ENCODE results near the gene OR8H2. TPM values are rescaled to one million over a fixed set of nuclear protein-coding genes. Genes with fewer than 3 reads are reported as not detected.

Gene OR8H2
- total and polyA plus RNA-seq, 10 of the 15 experiments (the other 5 are each of a cell fraction or from before 2014, with no cell fraction given), result not detected

GRCh38 chr11:56089697-56090096, 13.8 kb upstream of the OR8H2 start:
- DNase-seq (ENCODE audit: low read depth, low spot score), result no peak
- Histone ChIP-seq H2AFZ (ENCODE audit: control insufficient read depth, low read depth, low read length) (no peak overlapping the region), H3K79me2 (ENCODE audit: control insufficient read depth, insufficient read depth, low read length) (no peaks in the 10 kb centered on the region), H3K36me3 (ENCODE audit: control insufficient read depth in 2 of 2, insufficient read depth in 2 of 2, low read length in 1 of 2) (no peaks in the 10 kb centered on the region), H3K9ac (ENCODE audit: control insufficient read depth, insufficient read depth, low read length) (no peak overlapping the region), H3K27me3 (replicated peaks in 1 of 2; ENCODE audit: control insufficient read depth in 2 of 2, insufficient read depth in 2 of 2, low read length in 1 of 2) (no peaks in the 10 kb centered on the region), H3K4me3 (no peak overlapping the region), H3K9me3 (replicated peaks; ENCODE audit: control insufficient read depth, insufficient read depth, low read length) (no peaks in the 10 kb centered on the region), H3K4me1 (ENCODE audit: control insufficient read depth, insufficient read depth, low read length) (no peaks in the 10 kb centered on the region), H3K27ac (ENCODE audit: control insufficient read depth, insufficient read depth) (no peak overlapping the region), H4K20me1 (ENCODE audit: control insufficient read depth, insufficient read depth) (no peaks in the 10 kb centered on the region), H3K4me2 (ENCODE audit: control insufficient read depth, insufficient read depth) (no peak overlapping the region)
- TF ChIP-seq KAT2A (conservative IDR thresholded peaks at IDR 0.05; ENCODE audit: control insufficient read depth, low read depth, low read length) (no peak), SIX5 (IDR thresholded peaks at IDR 0.05; ENCODE audit: low read depth, low read length, severe bottlenecking) (no peak), TARDBP (IDR thresholded peaks at IDR 0.05; ENCODE audit: borderline replicate concordance) (no peak), RELA (IDR thresholded peaks at IDR 0.05; ENCODE audit: borderline replicate concordance, partially characterized antibody) (no peak), POU2F2 (IDR thresholded peaks at IDR 0.05; ENCODE audit: borderline replicate concordance, low read depth, low read length) (no peak), RUNX3 (IDR thresholded peaks at IDR 0.05; ENCODE audit: low read length) (no peak), BRCA1 (IDR thresholded peaks at IDR 0.05; ENCODE audit: low read depth, low read length) (no peak), STAT3 (IDR thresholded peaks at IDR 0.05; ENCODE audit: low read depth, low read length) (no peak), CTCF (IDR thresholded peaks at IDR 0.05 in 2 of 3, conservative IDR thresholded peaks at IDR 0.05 in 1 of 3; ENCODE audit: control insufficient read depth in 2 of 3, extremely low read depth in 1 of 3, insufficient read depth in 1 of 3, low read depth in 3 of 3, low read length in 3 of 3) (no peak), JUND (IDR thresholded peaks at IDR 0.05; ENCODE audit: low read depth, low read length) (no peak), GABPA (IDR thresholded peaks at IDR 0.05; ENCODE audit: low read depth) (no peak), SMC3 (IDR thresholded peaks at IDR 0.05; ENCODE audit: borderline replicate concordance, low read length) (no peak), WRNIP1 (IDR thresholded peaks at IDR 0.05; ENCODE audit: borderline replicate concordance, low read depth, low read length) (no peak), POLR2AphosphoS5 (IDR thresholded peaks at IDR 0.05; ENCODE audit: low read length) (no peak), KLF5 (IDR thresholded peaks at IDR 0.05; ENCODE audit: partially characterized antibody) (no peak)
- TF ChIP-seq, protein P1, sequence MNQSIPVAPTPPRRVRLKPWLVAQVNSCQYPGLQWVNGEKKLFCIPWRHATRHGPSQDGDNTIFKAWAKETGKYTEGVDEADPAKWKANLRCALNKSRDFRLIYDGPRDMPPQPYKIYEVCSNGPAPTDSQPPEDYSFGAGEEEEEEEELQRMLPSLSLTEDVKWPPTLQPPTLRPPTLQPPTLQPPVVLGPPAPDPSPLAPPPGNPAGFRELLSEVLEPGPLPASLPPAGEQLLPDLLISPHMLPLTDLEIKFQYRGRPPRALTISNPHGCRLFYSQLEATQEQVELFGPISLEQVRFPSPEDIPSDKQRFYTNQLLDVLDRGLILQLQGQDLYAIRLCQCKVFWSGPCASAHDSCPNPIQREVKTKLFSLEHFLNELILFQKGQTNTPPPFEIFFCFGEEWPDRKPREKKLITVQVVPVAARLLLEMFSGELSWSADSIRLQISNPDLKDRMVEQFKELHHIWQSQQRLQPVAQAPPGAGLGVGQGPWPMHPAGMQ (IDR thresholded peaks at IDR 0.05; ENCODE audit: borderline replicate concordance), result no peak
- TF ChIP-seq, protein P2, sequence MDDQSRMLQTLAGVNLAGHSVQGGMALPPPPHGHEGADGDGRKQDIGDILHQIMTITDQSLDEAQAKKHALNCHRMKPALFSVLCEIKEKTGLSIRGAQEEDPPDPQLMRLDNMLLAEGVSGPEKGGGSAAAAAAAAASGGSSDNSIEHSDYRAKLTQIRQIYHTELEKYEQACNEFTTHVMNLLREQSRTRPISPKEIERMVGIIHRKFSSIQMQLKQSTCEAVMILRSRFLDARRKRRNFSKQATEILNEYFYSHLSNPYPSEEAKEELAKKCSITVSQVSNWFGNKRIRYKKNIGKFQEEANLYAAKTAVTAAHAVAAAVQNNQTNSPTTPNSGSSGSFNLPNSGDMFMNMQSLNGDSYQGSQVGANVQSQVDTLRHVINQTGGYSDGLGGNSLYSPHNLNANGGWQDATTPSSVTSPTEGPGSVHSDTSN (IDR thresholded peaks at IDR 0.05; ENCODE audit: insufficient replicate concordance, low read depth, low read length), result no peak
- TF ChIP-seq, protein P3, sequence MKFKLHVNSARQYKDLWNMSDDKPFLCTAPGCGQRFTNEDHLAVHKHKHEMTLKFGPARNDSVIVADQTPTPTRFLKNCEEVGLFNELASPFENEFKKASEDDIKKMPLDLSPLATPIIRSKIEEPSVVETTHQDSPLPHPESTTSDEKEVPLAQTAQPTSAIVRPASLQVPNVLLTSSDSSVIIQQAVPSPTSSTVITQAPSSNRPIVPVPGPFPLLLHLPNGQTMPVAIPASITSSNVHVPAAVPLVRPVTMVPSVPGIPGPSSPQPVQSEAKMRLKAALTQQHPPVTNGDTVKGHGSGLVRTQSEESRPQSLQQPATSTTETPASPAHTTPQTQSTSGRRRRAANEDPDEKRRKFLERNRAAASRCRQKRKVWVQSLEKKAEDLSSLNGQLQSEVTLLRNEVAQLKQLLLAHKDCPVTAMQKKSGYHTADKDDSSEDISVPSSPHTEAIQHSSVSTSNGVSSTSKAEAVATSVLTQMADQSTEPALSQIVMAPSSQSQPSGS (IDR thresholded peaks at IDR 0.05; ENCODE audit: low read length), result no peak
- TF ChIP-seq, protein P4, sequence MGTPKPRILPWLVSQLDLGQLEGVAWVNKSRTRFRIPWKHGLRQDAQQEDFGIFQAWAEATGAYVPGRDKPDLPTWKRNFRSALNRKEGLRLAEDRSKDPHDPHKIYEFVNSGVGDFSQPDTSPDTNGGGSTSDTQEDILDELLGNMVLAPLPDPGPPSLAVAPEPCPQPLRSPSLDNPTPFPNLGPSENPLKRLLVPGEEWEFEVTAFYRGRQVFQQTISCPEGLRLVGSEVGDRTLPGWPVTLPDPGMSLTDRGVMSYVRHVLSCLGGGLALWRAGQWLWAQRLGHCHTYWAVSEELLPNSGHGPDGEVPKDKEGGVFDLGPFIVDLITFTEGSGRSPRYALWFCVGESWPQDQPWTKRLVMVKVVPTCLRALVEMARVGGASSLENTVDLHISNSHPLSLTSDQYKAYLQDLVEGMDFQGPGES (IDR thresholded peaks at IDR 0.05), result no peak
- intact Hi-C loops (cut with micrococcal nuclease; ENCODE audit: unreplicated experiment) (no loop called here), in situ Hi-C loops (cut with MboI) (no loop called here)
- no peak for ATAC-seq
- WGBS (ENCODE audit: insufficient coverage, insufficient replicate concordance, low lambda C conversion rate, missing lambda C conversion rate), result 21% methylated on average over 3 of the region's 3 CpGs
- POLR2A ChIA-PET, result no interaction called here
- no peak for FAIRE-seq
- BruUV-seq (replicated peaks), result no TSS peak
- CTCF ChIA-PET, result no interaction called here
- RAD21 ChIA-PET (ENCODE audit: unreplicated experiment), result no interaction called here
- SMC1A ChIA-PET (ENCODE audit: uncharacterized antibody, unreplicated experiment), result no interaction called here
